Measurements from ENCODE around the gene MYD88. TPM values are rescaled to one million over a fixed set of nuclear protein-coding genes. Genes with fewer than 3 reads are reported as not detected.

MYD88 gene
- total and polyA plus RNA-seq, 4 donors, result 15.4 to 60.3 (median 44.1) TPM

DNA sequence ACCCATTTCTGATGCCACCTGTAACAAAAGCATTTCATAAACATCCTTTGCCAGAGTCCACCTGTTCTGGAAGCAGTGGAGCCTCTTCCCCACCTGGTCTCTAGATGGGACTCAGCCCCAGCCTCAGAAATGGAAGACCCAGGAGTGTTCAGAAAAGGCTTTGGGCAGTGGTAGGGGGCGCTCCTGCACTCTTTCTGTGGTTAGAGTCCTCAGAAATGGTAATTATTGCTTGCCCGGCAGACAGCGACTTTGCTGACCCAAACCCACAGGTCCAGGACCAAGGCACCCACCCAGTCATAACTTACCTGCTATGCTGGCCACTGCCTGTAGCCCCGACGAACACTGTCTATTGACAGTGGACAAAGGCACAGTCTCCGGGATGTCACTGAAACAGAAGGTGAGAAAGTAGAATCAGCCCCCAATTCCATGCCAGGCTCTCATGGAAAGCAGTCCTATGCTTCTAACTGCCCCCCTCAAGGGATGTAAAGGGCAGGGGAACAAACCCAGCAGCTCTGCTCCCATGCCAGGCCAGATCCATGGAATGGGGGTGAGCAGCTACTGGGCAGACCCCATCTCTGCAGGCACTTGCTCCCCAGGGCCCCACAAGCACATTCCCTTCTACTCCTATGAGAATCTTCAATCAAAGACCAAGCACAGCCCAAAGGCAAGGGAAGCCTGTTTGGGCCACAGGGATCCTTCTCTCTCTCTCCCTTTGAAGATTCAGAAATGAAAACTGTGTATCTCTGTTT lies 6.7 kb upstream of the MYD88 start:
- Histone ChIP-seq H3K4me3 (ENCODE audit: low read depth in 1 of 3, low read length in 3 of 3) (no peak overlapping the region), H3K36me3 (ENCODE audit: control insufficient read depth in 4 of 4, insufficient read depth in 3 of 4, low read depth in 1 of 4, low read length in 3 of 4) (peaks cover 16 to 44% (median 34%) of the 10 kb centered on the region in 4 donors), H3K9ac (ENCODE audit: low read depth in 1 of 2, low read length in 2 of 2) (no peak overlapping the region), H3K4me1 (ENCODE audit: control insufficient read depth in 4 of 4, insufficient read depth in 4 of 4, low read length in 3 of 4) (peaks cover 23 to 86% (median 70%) of the 10 kb centered on the region in 4 donors), H3K9me3 (ENCODE audit: control insufficient read depth in 4 of 4, low read length in 3 of 4) (no peaks in the 10 kb centered on the region), H3K27ac (ENCODE audit: low read depth in 1 of 2, low read length in 2 of 2) (peak overlapping the region; percentile 77 to 84), H3K27me3 (ENCODE audit: control insufficient read depth in 4 of 4, insufficient read depth in 4 of 4, low read length in 3 of 4) (no peaks in the 10 kb centered on the region)
- peak; percentile 69 for DNase-seq (ENCODE audit: low spot score)
- WGBS, result 54% methylated on average over 6 of the region's 6 CpGs
- TF ChIP-seq NR2F2 (IDR thresholded peaks at IDR 0.05) (no peak), RAD21 (IDR thresholded peaks at IDR 0.05) (peak; percentile 45 to 56), EGR1 (IDR thresholded peaks at IDR 0.05; ENCODE audit: low read depth in 2 of 2) (no peak)
- TF ChIP-seq, protein P1, sequence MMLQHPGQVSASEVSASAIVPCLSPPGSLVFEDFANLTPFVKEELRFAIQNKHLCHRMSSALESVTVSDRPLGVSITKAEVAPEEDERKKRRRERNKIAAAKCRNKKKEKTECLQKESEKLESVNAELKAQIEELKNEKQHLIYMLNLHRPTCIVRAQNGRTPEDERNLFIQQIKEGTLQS (IDR thresholded peaks at IDR 0.05), result no peak
- TF ChIP-seq, protein P2, sequence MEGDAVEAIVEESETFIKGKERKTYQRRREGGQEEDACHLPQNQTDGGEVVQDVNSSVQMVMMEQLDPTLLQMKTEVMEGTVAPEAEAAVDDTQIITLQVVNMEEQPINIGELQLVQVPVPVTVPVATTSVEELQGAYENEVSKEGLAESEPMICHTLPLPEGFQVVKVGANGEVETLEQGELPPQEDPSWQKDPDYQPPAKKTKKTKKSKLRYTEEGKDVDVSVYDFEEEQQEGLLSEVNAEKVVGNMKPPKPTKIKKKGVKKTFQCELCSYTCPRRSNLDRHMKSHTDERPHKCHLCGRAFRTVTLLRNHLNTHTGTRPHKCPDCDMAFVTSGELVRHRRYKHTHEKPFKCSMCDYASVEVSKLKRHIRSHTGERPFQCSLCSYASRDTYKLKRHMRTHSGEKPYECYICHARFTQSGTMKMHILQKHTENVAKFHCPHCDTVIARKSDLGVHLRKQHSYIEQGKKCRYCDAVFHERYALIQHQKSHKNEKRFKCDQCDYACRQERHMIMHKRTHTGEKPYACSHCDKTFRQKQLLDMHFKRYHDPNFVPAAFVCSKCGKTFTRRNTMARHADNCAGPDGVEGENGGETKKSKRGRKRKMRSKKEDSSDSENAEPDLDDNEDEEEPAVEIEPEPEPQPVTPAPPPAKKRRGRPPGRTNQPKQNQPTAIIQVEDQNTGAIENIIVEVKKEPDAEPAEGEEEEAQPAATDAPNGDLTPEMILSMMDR (IDR thresholded peaks at IDR 0.05; ENCODE audit: low read depth, low read length, missing input control), result peak; percentile 17

DNA sequence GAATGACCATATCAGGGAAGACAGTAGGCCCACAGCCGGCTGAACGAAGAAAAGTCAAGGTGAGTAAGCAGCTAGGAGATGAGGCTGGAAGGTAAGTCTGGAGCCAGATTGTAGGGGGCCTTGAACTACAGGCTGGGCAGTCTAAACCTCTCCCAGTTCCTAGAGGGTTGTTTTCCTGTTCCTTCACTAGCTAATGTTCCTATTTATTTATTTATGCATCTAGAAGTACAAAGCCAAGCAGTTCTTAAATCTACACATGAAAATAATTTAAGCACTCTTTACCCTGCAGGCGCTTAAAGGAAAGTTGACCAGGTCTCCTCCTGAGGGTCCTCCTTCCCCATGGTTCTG lies 5.3 kb upstream of the MYD88 start:
- TF ChIP-seq, protein P2 (IDR thresholded peaks at IDR 0.05; ENCODE audit: low read depth, low read length, missing input control), result no peak
- TF ChIP-seq, protein P3, sequence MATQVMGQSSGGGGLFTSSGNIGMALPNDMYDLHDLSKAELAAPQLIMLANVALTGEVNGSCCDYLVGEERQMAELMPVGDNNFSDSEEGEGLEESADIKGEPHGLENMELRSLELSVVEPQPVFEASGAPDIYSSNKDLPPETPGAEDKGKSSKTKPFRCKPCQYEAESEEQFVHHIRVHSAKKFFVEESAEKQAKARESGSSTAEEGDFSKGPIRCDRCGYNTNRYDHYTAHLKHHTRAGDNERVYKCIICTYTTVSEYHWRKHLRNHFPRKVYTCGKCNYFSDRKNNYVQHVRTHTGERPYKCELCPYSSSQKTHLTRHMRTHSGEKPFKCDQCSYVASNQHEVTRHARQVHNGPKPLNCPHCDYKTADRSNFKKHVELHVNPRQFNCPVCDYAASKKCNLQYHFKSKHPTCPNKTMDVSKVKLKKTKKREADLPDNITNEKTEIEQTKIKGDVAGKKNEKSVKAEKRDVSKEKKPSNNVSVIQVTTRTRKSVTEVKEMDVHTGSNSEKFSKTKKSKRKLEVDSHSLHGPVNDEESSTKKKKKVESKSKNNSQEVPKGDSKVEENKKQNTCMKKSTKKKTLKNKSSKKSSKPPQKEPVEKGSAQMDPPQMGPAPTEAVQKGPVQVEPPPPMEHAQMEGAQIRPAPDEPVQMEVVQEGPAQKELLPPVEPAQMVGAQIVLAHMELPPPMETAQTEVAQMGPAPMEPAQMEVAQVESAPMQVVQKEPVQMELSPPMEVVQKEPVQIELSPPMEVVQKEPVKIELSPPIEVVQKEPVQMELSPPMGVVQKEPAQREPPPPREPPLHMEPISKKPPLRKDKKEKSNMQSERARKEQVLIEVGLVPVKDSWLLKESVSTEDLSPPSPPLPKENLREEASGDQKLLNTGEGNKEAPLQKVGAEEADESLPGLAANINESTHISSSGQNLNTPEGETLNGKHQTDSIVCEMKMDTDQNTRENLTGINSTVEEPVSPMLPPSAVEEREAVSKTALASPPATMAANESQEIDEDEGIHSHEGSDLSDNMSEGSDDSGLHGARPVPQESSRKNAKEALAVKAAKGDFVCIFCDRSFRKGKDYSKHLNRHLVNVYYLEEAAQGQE (IDR thresholded peaks at IDR 0.05), result no peak
- no peak for TF ChIP-seq GABPA (IDR thresholded peaks at IDR 0.05 in 1 of 2, conservative IDR thresholded peaks at IDR 0.05 in 1 of 2)
- TF ChIP-seq, protein P1 (IDR thresholded peaks at IDR 0.05), result no peak
- TF ChIP-seq FOXA1 (IDR thresholded peaks at IDR 0.05), result no peak
- TF ChIP-seq FOXA2 (IDR thresholded peaks at IDR 0.05), result no peak
- TF ChIP-seq HNF4G (IDR thresholded peaks at IDR 0.05), result no peak
- TF ChIP-seq EGR1 (IDR thresholded peaks at IDR 0.05; ENCODE audit: low read depth in 2 of 2), result no peak
- TF ChIP-seq YY1 (IDR thresholded peaks at IDR 0.05), result no peak
- TF ChIP-seq, protein P4, sequence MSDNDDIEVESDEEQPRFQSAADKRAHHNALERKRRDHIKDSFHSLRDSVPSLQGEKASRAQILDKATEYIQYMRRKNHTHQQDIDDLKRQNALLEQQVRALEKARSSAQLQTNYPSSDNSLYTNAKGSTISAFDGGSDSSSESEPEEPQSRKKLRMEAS (IDR thresholded peaks at IDR 0.05), result no peak

More for the DNA sequence above, 5.3 kb upstream of the MYD88 start:
- WGBS, result 40% methylated on average over 3 of the region's 3 CpGs
- Histone ChIP-seq H3K4me1 (ENCODE audit: control insufficient read depth in 4 of 4, insufficient read depth in 4 of 4, low read length in 3 of 4) (peaks cover 23 to 81% (median 71%) of the 10 kb centered on the region in 4 donors), H3K36me3 (ENCODE audit: control insufficient read depth in 4 of 4, insufficient read depth in 3 of 4, low read depth in 1 of 4, low read length in 3 of 4) (peaks cover 11 to 30% (median 23%) of the 10 kb centered on the region in 4 donors), H3K4me3 (ENCODE audit: low read depth in 1 of 3, low read length in 3 of 3) (peak overlapping the region; percentile 10 to 50 (median 48)), H3K27me3 (ENCODE audit: control insufficient read depth in 4 of 4, insufficient read depth in 4 of 4, low read length in 3 of 4) (no peaks in the 10 kb centered on the region), H3K9ac (ENCODE audit: low read depth in 1 of 2, low read length in 2 of 2) (peak overlapping the region in 1 of 2 donors; percentile 21), H3K27ac (ENCODE audit: low read depth in 1 of 2, low read length in 2 of 2) (peak overlapping the region; percentile 77 to 84), H3K9me3 (ENCODE audit: control insufficient read depth in 4 of 4, low read length in 3 of 4) (no peaks in the 10 kb centered on the region)
- peak; percentile 10 for DNase-seq (ENCODE audit: low spot score)

Data from liver (tissue), 9 donors.